Liver (tissue), 3 donors: Measurements from ENCODE around the gene ARHGEF28.

Experiments used
- CTCF ChIP-seq: fragments of 150-350 bp; IDR thresholded peaks from 2 replicates; pipeline ENCODE4 v1.5.1; 2017; ENCODE audit warnings: improper control_type of control experiment, low read depth, low read length; ENCODE audit not compliant: missing input control
- TAF1 ChIP-seq: conservative IDR thresholded peaks from 2 replicates; pipeline ENCODE4 v1.6.1; 2016; ENCODE audit warnings: antibody characterized with exemption, mild to moderate bottlenecking
- donor health status: healthy.
- donor health status: healthy.

- no peak for TF ChIP-seq CTCF
- no peak for TF ChIP-seq TAF1
Observed at GRCh38 chr5:73966451-73966850, 340.5 kb downstream of the ARHGEF28 start.
